ENCODE results near the gene PUSL1.

PUSL1 gene

DNA sequence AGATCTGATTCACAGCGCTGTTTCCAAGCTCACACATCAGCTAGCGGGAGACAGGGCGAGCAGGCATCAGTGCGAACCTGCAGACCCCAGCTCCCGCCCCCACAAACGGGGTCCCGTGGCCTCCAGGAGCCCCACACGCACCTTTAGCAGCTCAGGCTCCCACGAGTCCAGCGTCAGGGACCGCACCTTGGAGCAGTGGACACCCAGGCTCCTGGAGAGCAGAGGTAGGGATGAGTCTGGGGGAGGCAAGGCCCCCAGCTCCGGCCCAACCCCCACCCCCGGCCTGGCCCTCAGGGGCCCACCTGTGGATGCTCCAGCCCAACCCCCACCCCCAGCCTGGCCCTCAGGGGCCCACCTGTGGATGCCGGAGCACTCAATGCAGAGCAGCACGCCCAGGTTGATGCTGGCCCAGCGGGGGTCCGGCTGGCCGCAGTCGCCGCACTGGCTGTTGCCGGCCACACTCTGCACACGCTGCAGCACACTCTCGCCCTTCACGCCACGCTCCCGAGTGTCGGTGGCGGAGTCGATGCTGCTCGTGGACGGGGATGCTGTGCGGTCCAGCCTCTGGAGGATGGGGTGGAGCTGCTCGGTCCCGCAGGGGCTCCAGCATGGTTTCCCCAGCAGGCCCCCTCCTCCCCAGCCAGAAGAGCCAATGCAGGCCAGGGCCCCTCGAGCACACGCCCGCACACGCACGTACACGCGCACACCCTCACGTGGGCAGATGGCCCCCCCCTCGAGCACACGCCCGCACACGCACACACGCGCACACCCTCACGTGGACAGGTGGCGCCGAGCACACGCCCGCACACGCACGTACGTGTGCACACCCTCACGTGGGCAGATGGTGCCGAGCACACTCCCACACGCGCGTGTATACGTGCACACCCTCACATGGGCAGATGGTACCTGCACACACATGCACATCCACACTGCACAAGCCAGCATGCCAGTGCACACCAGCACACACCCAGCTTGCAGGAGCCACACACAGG is 12.0 kb upstream of the PUSL1 start:
- DNase-seq: no peak

DNA sequence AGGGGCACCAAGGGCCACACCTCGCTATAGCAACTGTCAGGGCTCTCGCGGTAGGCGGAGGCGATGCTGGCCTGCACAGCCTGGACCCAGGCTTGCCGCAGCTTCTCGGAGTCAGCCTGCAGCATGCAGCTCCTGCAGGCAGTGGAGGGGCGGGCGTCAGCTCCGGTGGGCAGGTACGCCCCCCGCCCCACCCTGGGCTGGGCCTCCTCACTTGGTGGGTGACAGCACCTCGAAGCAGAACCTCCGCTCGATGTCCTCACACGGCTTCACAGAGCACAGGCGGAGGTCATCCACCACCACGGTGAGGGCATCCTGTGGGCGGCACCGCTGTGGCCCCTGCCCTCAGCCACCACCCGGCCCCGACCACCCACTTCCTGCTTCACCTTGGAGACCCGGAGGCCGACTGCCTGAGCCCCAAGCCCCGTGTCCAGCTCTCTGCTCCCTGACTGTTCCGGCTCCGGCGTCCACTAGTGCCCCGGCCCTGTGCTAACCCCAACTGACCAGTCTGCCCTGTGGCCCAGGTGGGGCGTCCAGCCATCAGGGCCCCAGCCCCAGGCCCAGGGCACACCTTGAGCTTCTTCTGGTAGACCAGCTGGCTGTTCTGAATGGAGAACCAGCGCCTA is 10.5 kb upstream of the PUSL1 start:
- DNase-seq: no peak

DNA sequence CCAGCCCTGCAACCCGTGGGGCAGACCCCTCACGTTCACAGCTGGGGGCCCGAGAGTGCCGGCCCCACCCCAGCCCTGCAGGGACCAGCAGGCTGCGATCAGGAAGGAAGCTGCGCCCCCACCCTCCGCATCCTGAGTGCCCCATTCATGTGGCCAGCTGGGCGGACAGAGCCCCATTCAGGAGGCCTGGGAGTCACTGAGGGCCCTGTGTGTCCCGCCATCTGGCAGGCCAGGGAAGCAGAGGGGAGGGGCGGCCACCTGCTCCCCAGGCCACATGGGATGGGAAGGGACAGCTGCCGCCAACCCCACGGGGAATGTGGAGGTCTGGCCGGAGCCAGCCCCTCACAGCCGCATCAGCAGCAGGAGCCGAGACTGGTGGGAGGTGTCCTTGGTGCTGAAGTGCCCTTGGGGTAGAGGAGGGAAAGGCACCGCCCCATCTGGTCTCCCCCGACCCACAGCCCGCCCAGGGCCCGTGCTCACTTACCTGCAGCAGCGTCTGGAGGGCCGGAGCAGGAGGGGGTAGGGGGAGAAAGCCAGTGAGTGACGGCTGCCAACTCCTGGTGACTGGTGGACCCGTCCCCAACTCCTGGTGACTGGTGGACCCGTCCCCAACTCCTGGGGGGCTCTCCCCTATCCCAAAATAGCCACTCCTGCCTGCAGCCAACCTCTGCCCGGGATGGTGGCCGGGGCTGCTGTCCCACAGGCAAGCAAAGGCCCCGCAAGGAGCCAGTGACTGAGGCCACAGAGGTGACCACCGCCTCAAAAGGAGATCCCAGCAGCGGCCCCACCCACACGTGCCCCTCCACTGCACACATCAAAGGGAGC is 9.3 kb upstream of the PUSL1 start:
- DNase-seq: no peak

DNA sequence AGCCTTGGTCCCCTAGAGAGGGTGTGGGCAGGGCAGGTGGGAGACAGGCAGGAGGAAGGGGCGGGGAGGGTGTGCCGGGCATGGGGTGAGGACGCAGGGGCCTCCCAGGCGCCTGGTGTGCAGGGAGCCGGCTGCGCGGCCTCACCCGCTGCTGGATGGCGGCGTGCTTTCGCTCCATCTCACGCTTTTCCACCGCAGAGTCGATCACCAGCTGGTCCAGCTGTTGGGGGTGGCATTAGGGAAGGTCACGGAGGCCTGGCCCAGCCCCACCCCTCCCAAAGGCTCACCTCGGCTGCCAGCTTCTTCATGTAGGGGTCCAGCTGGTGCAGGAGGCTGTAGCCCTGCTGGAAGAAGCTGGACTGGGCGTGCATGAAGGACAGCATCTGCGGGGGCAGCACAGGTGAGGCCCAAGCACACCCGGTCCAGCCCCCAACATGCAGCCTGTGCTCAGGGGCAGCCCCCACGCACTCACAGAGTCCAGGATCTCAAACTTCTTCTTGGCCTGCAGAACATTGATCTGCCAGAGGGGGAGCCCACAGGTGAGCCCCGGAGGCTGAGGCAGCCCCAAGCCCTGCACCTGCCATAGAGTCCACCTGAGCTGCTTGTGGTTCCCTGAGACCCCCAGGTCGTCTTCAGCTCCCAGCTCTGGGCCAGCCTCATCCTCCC is 8.6 kb upstream of the PUSL1 start:
- no peak for DNase-seq

DNA sequence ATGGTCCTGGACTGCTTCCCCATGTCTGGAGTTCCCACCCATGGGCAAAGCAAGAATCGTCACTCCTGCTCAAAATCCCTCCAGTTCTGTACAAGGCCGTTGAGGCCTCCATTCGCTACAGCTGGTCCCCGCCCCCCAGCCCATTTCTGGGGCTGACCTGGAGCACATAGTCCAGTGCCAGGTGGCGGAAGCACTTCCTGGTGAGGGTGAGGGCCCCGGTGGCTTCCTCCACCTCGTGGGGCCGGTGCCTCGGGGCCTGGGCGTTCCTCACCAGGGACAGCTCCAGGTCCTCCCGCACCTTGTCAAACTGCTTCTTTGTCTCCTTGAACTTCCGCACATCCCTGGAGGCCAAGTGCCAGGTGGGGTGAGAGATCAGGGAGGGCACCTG is 8.1 kb upstream of the PUSL1 start:
- no peak for DNase-seq

DNA sequence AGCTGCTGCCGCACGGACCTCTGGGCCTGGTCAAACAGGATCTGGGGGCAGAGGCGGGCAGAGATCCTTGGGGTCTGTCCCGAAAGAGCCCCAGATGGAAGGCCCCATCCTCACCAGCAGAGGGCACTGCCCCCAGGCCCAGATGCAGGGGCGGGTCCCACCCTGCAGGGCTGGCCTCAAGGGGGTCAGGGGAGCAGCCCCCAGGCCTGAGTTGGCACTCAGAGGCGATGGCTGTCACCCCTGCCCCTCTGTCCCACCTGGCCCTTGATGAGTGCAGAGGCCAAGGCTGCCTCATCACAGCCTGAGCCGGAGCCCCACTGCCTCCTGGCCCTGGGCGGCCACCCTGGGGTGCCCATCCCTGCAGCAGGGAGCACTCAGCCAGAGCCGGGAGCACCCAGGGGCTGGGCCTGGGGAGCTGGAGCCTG is 6.4 kb upstream of the PUSL1 start:
- no peak for DNase-seq

DNA sequence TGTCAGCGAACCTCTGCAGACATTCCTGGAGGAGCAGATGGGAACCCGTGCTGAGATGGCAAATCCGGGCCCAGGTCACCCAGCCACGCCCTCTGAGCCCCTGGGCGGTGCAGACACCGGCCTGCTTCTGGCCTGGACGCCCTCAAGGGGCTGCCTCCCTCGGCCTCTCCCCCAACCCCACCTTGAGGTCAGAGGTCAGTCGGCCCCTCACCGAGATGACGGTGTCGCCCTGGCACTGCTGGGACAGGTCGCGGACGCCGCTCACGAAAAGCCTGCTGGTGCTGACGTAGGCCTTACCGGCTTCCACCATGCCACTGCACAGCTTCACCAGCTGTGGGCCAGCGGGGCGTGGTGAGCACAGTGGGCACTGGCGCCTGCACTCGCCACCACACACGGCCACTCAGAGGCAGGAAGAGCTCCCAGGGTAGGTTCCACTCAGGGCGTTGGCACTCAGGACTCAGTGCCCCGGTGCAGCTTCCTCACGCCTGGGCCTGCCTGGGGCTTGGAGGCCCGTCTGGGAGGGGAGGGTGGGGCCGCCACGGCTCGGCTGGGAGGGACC is 5.4 kb upstream of the PUSL1 start:
- DNase-seq: no peak

DNA sequence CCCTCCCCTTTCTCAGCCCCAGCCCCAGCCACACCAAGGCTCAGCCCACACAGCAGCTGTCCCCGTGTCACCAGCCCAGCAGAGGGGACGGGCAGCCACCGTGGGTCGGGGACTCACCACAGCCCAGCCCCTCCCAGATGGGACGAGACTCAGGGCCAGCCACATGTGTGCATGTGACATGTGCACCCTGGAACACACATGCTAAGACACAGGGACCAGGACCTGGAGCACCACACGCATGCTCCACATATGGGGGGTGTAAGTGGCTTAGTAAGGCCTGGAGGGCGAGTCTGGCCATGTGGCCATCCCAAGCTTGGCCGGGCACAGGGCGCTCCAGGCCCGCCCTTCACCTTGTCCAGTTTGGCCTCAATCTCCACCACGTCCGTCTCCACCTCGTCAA is 4.7 kb upstream of the PUSL1 start:
- no peak for DNase-seq

DNA sequence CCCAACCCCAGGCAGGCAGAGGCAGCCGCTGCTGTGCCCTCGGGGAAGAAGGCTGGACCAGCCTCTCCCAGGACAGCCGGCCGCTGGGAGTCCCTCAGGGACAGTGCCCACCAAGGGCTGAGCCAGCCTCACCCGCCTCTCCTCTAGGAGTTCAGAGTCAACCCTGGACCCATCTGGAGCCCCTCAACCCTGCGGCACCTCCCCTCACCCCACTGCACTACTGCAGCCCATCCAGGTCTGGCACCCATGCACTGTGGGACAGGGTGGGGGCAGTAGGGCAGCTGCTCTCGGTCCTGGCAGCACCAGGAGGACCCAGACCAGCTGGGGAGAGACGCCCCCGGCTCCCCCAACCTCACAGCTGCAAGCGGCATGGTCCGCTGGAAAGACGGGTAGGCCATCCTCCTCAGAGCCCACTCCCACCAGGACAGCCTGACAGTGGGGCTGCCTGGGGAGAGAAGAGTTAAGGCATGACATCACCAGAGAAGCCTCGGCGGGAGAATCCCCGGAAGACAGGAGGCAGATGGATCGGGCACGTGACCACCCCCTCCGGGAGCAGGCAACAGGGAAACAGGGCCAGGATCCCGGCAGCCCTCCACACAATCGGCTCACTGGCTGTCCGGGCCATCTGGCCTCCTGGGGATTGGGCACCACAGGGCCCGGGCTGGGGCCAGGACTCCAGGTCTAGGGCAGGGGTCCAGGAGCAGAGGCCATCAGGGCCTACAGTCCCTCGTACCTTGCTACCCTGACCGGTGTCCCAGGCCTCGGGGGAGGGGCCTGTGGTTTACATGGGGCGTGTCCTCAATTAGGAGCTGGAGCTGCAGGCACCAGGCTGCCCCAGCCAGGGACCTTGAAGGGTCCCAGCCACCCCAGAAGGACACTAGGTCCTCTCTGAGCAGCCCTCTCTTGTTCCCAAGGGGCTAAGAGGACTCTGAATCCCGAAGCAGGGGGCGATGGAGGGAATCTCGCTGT is 3.8 kb upstream of the PUSL1 start:
- DNase-seq: no peak

DNA sequence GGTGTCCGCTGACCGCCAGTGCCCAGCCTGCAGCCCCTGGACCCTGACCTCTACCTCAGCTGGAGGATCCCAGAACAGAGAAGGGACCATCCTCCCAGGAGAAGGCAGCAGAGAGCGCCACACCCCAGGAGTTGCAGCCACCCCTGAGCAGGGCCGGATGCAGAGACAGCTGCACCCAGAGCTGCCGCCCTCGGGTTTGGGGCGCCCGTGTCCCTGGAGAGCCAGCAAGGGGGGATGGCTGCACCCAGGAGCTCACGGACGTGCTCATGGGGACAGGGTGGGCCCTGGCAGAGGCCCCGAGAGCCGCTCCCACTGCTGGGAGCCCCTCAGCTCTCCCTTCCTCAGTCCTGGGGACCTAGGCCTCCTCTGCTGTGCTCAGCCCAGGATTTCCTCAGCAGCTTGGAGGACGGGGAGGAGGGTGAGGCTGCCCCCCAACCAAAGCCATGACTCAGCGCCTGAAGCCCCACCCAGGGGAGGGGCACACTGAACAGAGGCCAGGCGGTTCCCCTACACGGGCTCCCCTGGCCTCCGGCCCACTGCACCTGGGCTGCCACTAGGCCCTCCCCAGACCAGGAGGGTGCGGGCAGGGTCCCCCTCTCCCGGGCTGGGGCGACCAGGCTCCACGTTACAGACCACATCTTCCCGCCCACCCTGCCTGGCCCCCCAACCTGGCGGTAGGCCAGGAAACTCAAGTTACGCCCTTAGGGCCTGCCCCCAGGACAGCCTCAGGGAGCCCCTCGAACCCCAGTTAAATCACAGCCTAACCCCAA is 2.9 kb upstream of the PUSL1 start:
- peak; percentile 68 to 70 for DNase-seq

DNA sequence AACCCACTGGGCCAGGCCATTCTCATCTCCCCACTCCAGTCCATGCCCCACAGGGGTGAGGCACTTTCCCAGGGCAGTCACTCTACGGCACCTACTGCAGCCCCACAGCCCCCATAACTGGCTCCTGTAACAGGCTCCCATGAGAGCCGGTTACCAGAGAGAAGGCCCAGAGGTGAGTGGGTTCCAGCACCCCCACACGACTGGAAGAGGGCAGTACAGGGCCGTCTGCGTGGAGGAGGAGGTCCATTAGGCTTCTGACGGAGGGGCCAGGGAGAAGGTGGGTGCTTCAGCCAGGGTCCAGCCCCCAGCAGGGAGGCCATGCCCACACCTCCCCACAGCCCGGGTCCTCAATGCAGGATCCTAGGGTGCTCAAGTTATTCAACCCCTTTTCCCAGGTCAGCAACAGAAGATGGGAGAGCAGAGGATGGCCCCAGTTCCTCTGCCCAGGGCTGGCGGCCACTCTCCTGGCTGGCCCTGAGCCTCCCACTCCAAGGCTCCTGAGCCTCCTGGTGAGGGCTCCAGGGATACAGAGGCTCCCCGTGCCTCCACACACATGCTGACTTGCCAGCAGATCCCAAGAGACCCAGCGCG is 2.2 kb upstream of the PUSL1 start:
- no peak for DNase-seq

DNA sequence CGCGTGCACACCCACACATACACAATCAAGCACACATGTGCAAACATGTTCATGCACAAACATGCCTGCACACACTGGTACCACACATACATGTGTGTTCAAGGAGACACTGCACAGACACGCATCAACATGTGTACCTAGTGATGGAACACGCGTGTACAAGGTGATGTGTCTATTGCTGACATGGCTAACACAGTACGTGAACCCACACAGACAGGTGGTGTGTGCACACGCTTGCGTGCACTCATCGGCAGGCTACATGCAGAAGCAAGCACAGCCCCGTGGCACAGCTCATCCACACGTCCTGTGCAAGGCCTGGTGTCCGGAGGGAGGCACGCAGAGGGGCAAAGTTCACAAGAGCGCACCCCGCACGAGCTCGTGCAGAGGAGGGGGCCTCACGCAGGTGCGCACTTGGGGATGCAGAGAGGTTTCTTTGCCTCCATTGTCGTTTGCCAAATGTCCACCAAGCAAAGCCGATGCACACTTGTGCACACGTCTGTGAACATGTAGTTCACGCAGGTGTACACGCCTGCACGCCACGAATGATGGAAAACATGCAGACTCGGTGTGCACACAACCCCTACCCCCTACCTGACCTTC is 1.6 kb upstream of the PUSL1 start:
- DNase-seq: no peak

DNA sequence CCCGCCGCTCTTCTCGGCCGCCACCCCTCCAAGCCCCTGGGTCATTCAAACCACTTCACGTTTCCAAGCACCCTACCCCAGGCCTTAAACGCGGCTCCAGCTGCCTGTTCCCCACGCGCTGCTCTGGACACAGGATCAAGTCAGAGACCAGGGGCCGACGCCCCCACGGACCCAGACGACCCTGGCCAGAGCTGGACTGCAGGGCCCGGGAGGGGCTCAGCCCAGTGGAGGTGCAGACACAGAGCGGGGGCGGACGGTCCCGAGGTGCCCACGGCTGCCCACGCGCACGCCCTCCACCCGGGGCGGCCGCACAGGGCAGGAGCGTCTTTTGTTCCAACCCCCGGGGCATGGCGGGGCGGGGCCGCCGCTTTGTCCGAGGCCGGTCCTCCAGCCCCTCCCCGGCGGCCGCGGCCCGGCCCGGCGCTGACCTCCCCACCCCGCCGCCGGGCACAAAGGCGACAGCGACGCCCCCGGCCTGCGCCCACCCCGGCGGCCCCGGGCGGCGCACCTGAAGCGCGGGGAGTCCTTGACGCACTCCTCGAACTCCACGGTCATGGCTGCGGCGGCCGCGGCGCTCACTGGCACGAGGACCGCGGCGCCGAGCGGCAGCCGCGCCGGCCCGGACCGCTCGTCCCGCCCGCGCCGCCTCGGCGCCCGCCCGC is 1.0 kb upstream of the PUSL1 start:
- DNase-seq: no peak

DNA sequence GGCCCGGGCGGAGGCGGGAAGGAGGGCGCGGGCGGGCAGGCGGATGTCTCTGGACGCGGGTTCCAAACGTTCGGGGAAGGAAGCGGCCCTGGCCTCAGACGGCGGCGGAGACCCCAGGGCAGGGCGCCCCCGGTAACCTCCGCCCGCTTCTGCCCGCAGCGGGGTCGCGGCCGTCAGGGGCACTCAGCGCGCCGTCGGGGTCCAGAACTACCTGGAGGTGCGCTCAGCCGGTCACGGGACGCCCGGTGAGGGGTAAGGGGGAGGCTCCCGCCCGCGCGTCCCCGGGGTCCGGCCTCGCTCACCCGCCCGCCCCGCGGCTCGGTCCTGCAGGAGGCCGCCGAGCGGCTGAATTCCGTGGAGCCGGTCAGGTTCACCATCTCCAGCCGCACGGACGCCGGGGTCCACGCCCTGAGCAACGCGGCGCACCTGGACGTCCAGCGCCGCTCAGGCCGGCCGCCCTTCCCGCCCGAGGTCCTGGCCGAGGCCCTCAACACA is 406 bp downstream of the PUSL1 start:
- no peak for DNase-seq

DNA sequence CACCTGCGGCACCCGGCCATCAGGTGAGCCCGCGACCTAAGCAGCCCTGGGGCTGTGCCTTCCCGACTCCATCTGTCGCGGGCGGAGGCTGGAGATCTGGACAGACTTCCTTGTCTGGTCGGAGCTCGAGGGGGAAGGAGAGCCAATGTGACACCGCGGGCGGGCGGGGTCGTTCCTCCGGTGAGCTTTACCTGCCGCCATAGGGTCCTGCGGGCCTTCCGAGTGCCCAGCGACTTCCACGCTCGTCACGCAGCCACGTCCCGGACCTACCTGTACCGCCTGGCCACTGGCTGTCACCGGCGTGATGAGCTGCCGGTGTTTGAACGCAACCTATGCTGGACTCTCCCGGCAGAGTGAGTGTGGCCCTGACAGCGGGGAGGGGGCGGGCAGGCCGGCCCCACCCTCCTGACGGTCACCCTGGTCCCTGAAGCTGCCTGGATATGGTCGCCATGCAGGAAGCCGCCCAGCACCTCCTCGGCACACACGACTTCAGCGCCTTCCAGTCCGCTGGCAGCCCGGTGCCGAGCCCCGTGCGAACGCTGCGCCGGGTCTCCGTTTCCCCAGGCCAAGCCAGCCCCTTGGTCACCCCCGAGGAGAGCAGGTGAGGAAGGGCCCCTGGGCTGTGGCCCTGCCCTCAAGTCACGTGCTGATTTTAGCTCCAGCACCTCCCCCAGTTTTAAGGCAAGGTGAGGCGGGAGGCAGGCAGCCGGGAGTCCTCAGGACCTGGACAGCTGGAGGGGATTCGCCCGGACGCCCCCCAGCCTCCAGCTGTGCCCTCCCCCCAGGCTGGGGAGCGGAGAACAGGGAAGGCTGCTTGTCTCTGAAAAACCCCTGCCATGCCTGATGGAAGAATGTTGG is 1.1 kb downstream of the PUSL1 start:
- DNase-seq: no peak

DNA sequence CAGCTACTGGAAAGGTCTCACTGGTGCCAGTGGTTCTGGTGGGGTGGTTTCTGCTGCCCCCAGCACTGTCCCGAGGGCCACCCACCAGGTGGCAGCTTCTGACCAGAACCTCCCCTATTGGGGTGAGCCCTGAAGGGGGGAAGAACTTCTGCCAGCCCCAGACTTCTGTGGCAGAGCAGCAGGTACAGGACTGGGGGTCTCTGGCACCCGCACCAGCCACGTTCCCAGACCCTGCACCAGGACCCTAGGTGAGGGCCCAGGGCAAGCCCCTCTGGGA is 1.6 kb downstream of the PUSL1 start:
- DNase-seq: no peak

DNA sequence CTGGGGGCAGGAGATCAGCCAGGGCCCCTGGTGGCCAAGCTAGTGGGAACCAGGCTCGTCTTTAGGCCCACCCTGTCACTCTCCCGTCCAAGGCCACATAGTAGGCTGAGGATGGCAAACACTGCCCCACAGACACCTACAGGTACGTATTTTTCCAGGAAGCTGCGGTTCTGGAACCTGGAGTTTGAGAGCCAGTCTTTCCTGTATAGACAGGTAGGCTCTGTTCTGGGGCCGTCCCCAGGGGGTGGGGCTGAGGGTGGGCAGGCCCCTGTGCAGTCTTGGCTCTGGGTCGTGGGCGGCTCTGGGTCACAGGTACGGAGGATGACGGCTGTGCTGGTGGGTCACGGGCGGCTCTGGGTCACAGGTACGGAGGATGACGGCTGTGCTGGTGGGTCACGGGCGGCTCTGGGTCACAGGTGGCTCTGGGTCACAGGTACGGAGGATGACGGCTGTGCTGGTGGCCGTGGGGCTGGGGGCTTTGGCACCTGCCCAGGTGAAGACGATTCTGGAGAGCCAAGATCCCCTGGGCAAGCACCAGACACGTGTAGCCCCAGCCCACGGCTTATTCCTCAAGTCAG is 2.2 kb downstream of the PUSL1 start:
- no peak for DNase-seq
